IMR-90 (cell line): ENCODE data around the gene OR2C3.

Experiments
- CEBPB ChIP-seq: IDR thresholded peaks from 2 replicates; pipeline ENCODE4 v1.6.1; 2012; ENCODE audit warnings: low read depth, low read length, improper control_type of control experiment
- CTCF ChIP-seq: conservative IDR thresholded peaks from 2 replicates; pipeline ENCODE4 v1.5.1; 2012; ENCODE audit warnings: mild to moderate bottlenecking, low read depth, low read length, improper control_type of control experiment
- ELK1 ChIP-seq: fragments of 150-350 bp; IDR thresholded peaks from 2 replicates; pipeline ENCODE4 v1.6.1; 2016; ENCODE audit warnings: low read depth, mild to moderate bottlenecking, low read length, moderate library complexity, borderline replicate concordance
- MAZ ChIP-seq: IDR thresholded peaks from 2 replicates; pipeline ENCODE4 v1.6.1; 2012; ENCODE audit warnings: low read depth, mild to moderate bottlenecking, low read length, improper control_type of control experiment, moderate library complexity, borderline replicate concordance
- POLR2A ChIP-seq: IDR thresholded peaks from 2 replicates; pipeline ENCODE4 v1.6.1; 2012; ENCODE audit warnings: mild to moderate bottlenecking, low read depth, low read length
- SMC3 ChIP-seq: fragments of 150-350 bp; IDR thresholded peaks from 2 replicates; pipeline ENCODE4 v1.6.1; 2016; ENCODE audit warnings: low read depth, mild to moderate bottlenecking, antibody characterized with exemption, low read length, moderate library complexity

GRCh38 chr1:247574664-247575063 lies 38.4 kb upstream of the OR2C3 start:
- no peak for TF ChIP-seq CTCF
- no peak for TF ChIP-seq POLR2A
- TF ChIP-seq SMC3: no peak
- no peak for TF ChIP-seq MAZ
- no peak for TF ChIP-seq ELK1
- no peak for TF ChIP-seq CEBPB
